H9 (cell line): ENCODE measurements around the gene RBM4B. TPM values are rescaled to one million over a fixed set of nuclear protein-coding genes. Genes with fewer than 3 reads are reported as not detected.

ENCODE experiments used
- DNase-seq: peaks from one replicate; pipeline ENCODE4 v3.0.0-alpha.2; 2017
- H2AFZ ChIP-seq: one replicate; pipeline ENCODE4 v1.6.1; 2013; ENCODE audit warnings: mild to moderate bottlenecking, low read length, control low read depth, moderate library complexity
- H2AK5ac ChIP-seq: 2 replicates; pipeline ENCODE4 v1.6.1; 2013; ENCODE audit warnings: low read length, control low read depth, mixed read lengths; ENCODE audit not compliant: insufficient read length
- H2BK120ac ChIP-seq: one replicate; pipeline ENCODE4 v1.6.1; 2013; ENCODE audit warnings: low read depth, mild to moderate bottlenecking, low read length, control low read depth, inconsistent platforms; ENCODE audit not compliant: poor library complexity, severe bottlenecking
- H2BK12ac ChIP-seq: 2 replicates; pipeline ENCODE4 v1.6.1; 2013; ENCODE audit warnings: low read length, control low read depth, mixed read lengths, low read depth; ENCODE audit not compliant: insufficient read length
- H2BK15ac ChIP-seq: 2 replicates; pipeline ENCODE4 v1.6.1; 2013; ENCODE audit warnings: low read depth, low read length, control low read depth
- H2BK20ac ChIP-seq: one replicate; pipeline ENCODE4 v1.6.1; 2013; ENCODE audit warnings: low read depth, mild to moderate bottlenecking, low read length, control low read depth, inconsistent platforms; ENCODE audit not compliant: poor library complexity, severe bottlenecking
- H2BK5ac ChIP-seq: 2 replicates; pipeline ENCODE4 v1.6.1; 2013; ENCODE audit warnings: low read length, control low read depth, mixed read lengths; ENCODE audit not compliant: insufficient read length
- H3K14ac ChIP-seq: 2 replicates; pipeline ENCODE4 v1.6.1; 2013; ENCODE audit warnings: low read length, control low read depth; ENCODE audit not compliant: insufficient read depth
- H3K18ac ChIP-seq: 2 replicates; pipeline ENCODE4 v1.6.1; 2013; ENCODE audit warnings: low read depth, mild to moderate bottlenecking, mixed read lengths, low read length, control low read depth; ENCODE audit not compliant: insufficient read length
- H3K23ac ChIP-seq: 2 replicates; pipeline ENCODE4 v1.6.1; 2013; ENCODE audit warnings: low read length, control low read depth, mixed read lengths, low read depth; ENCODE audit not compliant: insufficient read length
- H3K23me2 ChIP-seq: 2 replicates; pipeline ENCODE4 v1.6.1; 2013; ENCODE audit warnings: low read depth, mild to moderate bottlenecking, mixed read lengths, low read length, control low read depth; ENCODE audit not compliant: insufficient read length, poor library complexity, severe bottlenecking
- H3K27ac ChIP-seq: 2 replicates; pipeline ENCODE4 v1.5.1; 2013; ENCODE audit warnings: low read length, control low read depth, mixed read lengths, low read depth; ENCODE audit not compliant: insufficient read length
- H3K27me3 ChIP-seq: 2 replicates; pipeline ENCODE4 v1.6.1; 2013; ENCODE audit warnings: low read length, control low read depth, inconsistent platforms; ENCODE audit not compliant: insufficient read depth
- H3K4ac ChIP-seq: 2 replicates; pipeline ENCODE4 v1.6.1; 2013; ENCODE audit warnings: low read depth, mild to moderate bottlenecking, control low read depth, inconsistent platforms, low read length, moderate library complexity
- H3K4me1 ChIP-seq: 2 replicates; pipeline ENCODE4 v1.6.1; 2013; ENCODE audit warnings: low read length, control low read depth, inconsistent platforms; ENCODE audit not compliant: insufficient read depth
- H3K4me2 ChIP-seq: 2 replicates; pipeline ENCODE4 v1.6.1; 2013; ENCODE audit warnings: low read length, control low read depth, mixed read lengths; ENCODE audit not compliant: insufficient read length, insufficient read depth
- H3K56ac ChIP-seq: 2 replicates; pipeline ENCODE4 v1.6.1; 2013; ENCODE audit warnings: low read depth, mild to moderate bottlenecking, mixed read lengths, low read length, control low read depth; ENCODE audit not compliant: insufficient read length
- H3K79me1 ChIP-seq: 2 replicates; pipeline ENCODE4 v1.6.1; 2013; ENCODE audit warnings: low read depth, mild to moderate bottlenecking, moderate library complexity, low read length, control low read depth, inconsistent platforms; ENCODE audit not compliant: insufficient read depth, poor library complexity, severe bottlenecking
- H3K79me2 ChIP-seq: 2 replicates; pipeline ENCODE4 v1.6.1; 2013; ENCODE audit warnings: low read length, control low read depth, inconsistent platforms; ENCODE audit not compliant: insufficient read depth
- H3K9ac ChIP-seq: 2 replicates; pipeline ENCODE4 v1.6.1; 2013; ENCODE audit warnings: low read length, control low read depth, mixed read lengths; ENCODE audit not compliant: insufficient read length; ENCODE audit errors: extremely low read depth
- H3K9me3 ChIP-seq: one replicate; pipeline ENCODE4 v1.6.1; 2013; ENCODE audit warnings: low read depth, low read length, inconsistent platforms; ENCODE audit not compliant: control insufficient read depth
- H3T11ph ChIP-seq: one replicate; pipeline ENCODE4 v1.6.1; 2013; ENCODE audit warnings: mild to moderate bottlenecking, low read length, control low read depth, inconsistent platforms
- H4K20me1 ChIP-seq: one replicate; pipeline ENCODE4 v1.6.1; 2013; ENCODE audit not compliant: control insufficient read depth, insufficient read length, insufficient read depth
- H4K5ac ChIP-seq: 2 replicates; pipeline ENCODE4 v1.6.1; 2013; ENCODE audit warnings: low read depth, mild to moderate bottlenecking, mixed read lengths, low read length, control low read depth; ENCODE audit not compliant: insufficient read length
- H4K8ac ChIP-seq: replicated peaks from 2 replicates; pipeline ENCODE4 v1.6.1; 2013; ENCODE audit warnings: low read length, control low read depth, mixed read lengths, low read depth; ENCODE audit not compliant: insufficient read length
- H4K91ac ChIP-seq: 2 replicates; pipeline ENCODE4 v1.6.1; 2013; ENCODE audit warnings: low read depth, mild to moderate bottlenecking, moderate library complexity, mixed read lengths, low read length, control low read depth; ENCODE audit not compliant: insufficient read length
- H3K27ac Mint-ChIP-seq, 3 experiments: 2 replicates in 2 of 3; 3 replicates in 1 of 3; pipeline ENCODE4 v1.8.0; 2020 to 2021; ENCODE audit warnings: mixed read lengths in 3 of 3, mild to moderate bottlenecking in 1 of 3, moderate library complexity in 1 of 3
- H3K27me3 Mint-ChIP-seq: 2 replicates; pipeline ENCODE4 v1.8.0; 2021; ENCODE audit warnings: low read depth, mild to moderate bottlenecking, moderate library complexity, mixed read lengths
- H3K36me3 Mint-ChIP-seq, 3 experiments: 2 replicates in 2 of 3; 3 replicates in 1 of 3; pipeline ENCODE4 v1.8.0; 2020 to 2021; ENCODE audit warnings: low read depth in 3 of 3, mixed read lengths in 3 of 3; ENCODE audit not compliant: insufficient read depth in 1 of 3
- H3K4me1 Mint-ChIP-seq, 2 experiments: 2 replicates each; pipeline ENCODE4 v1.8.0; 2020; ENCODE audit warnings: mixed read lengths in 2 of 2
- H3K4me3 Mint-ChIP-seq, 2 experiments: 2 replicates in 1 of 2; 3 replicates in 1 of 2; pipeline ENCODE4 v1.8.0; 2020 to 2021; ENCODE audit warnings: mild to moderate bottlenecking in 2 of 2, mixed read lengths in 2 of 2, moderate library complexity in 1 of 2
- H3K9me3 Mint-ChIP-seq, 2 experiments: 2 replicates in 1 of 2; 3 replicates in 1 of 2; pipeline ENCODE4 v1.8.0; 2020; ENCODE audit warnings: mild to moderate bottlenecking in 2 of 2, mixed read lengths in 2 of 2, moderate library complexity in 1 of 2
- WGBS: extraction: QIAGEN DNeasy Blood & Tissue Kit; methylation state at CpG from one replicate; pipeline ENCODE4 v1.1.7; 2013; ENCODE audit warnings: missing lambda C conversion rate, low lambda C conversion rate, mixed read lengths; ENCODE audit not compliant: insufficient read length; ENCODE audit errors: extremely low coverage; 5-methylcytosine and 5-hydroxymethylcytosine counted together
- total RNA-seq: library from RNA; stranded (reverse); gene quantifications from 2 replicates; pipeline ENCODE4 v1.2.1, GENCODE V29; 2021
- TF ChIP-seq, protein P1 (sequence below): fragments of 200-600 bp; sonication (generic); conservative IDR thresholded peaks from 3 replicates; pipeline ENCODE4 v1.8.0; 2021; ENCODE audit warnings: antibody characterized with exemption, mild to moderate bottlenecking

The RBM4B gene
- total RNA-seq, 1 experiment from 2014 or later = 34.0 TPM

DNA sequence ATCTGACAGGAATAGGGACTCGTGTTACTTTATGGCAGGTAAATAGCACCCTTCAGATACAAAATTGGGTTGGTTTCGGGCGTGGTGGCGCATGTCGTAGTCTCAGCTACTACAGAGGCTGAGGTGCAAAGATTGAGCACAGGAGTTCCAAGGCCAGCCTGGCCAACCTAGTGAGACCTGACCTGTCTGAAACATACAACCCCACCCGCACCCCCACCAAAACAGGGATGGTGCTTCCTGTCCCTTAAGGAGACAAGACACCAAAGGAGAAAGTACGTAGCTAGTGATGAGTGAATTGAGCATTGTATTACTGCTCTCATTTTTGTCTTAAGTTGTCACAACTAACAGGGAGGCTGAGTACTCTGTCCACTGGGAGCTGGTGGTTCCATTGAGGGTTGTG lies 25.0 kb downstream of the RBM4B start:
- Histone ChIP-seq H4K5ac (no peak overlapping the region), H3K27me3 (no peaks in the 10 kb centered on the region), H3T11ph (no peak overlapping the region), H4K20me1 (no peaks in the 10 kb centered on the region), H2BK5ac (no peak overlapping the region), H3K79me2 (peaks cover under 1% of the 10 kb centered on the region; the same call in 1 of the 2 replicates), H3K23ac (no peak overlapping the region), H3K79me1 (peaks cover 22% of the 10 kb centered on the region), H3K4me2 (no peak overlapping the region), H3K9me3 (no peaks in the 10 kb centered on the region), H2BK20ac (no peak overlapping the region), H2BK120ac (no peak overlapping the region), H4K91ac (no peak overlapping the region), H3K27ac (no peak overlapping the region), H3K23me2 (no peaks in the 10 kb centered on the region), H3K18ac (no peak overlapping the region), H3K9ac (no peak overlapping the region), H2BK15ac (no peak overlapping the region), H2AK5ac (no peak overlapping the region), H3K56ac (no peak overlapping the region), H3K4me1 (no peaks in the 10 kb centered on the region), H2BK12ac (no peak overlapping the region), H3K14ac (no peak overlapping the region), H3K4ac (no peak overlapping the region), H2AFZ (no peak overlapping the region), H4K8ac (no peak overlapping the region)
- H3K27me3 Mint-ChIP-seq = no peaks in the 10 kb centered on the region; the same call in 1 of the 2 replicates
- no peak for DNase-seq
- no peaks in the 10 kb centered on the region for H3K9me3 Mint-ChIP-seq
- no peaks in the 10 kb centered on the region for H3K4me1 Mint-ChIP-seq
- no peak overlapping the region for H3K4me3 Mint-ChIP-seq
- no CpG with 5 or more reads among the region's 7 CpGs for WGBS
- H3K27ac Mint-ChIP-seq = no peak overlapping the region; a peak in 1 of 7 replicates
- peaks cover 43 to 76% (median 72%) of the 10 kb centered on the region in 3 experiments for H3K36me3 Mint-ChIP-seq
- TF ChIP-seq, protein P1, sequence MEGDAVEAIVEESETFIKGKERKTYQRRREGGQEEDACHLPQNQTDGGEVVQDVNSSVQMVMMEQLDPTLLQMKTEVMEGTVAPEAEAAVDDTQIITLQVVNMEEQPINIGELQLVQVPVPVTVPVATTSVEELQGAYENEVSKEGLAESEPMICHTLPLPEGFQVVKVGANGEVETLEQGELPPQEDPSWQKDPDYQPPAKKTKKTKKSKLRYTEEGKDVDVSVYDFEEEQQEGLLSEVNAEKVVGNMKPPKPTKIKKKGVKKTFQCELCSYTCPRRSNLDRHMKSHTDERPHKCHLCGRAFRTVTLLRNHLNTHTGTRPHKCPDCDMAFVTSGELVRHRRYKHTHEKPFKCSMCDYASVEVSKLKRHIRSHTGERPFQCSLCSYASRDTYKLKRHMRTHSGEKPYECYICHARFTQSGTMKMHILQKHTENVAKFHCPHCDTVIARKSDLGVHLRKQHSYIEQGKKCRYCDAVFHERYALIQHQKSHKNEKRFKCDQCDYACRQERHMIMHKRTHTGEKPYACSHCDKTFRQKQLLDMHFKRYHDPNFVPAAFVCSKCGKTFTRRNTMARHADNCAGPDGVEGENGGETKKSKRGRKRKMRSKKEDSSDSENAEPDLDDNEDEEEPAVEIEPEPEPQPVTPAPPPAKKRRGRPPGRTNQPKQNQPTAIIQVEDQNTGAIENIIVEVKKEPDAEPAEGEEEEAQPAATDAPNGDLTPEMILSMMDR = no peak
